NCI-H1417 treated with DMSO at 0.1 percent for 48 hours (cell line): ENCODE data around the gene OR6S1.
"Not testable (repeated sequence)": the region's sequence is repeated elsewhere in the genome, so short reads cannot be mapped to it uniquely, and the experiment has no call there.

Source experiments
- DNase-seq: peaks from one replicate; lab custom pipeline; 2025; lab: John Stamatoyannopoulos, UW

The OR6S1 gene

DNA sequence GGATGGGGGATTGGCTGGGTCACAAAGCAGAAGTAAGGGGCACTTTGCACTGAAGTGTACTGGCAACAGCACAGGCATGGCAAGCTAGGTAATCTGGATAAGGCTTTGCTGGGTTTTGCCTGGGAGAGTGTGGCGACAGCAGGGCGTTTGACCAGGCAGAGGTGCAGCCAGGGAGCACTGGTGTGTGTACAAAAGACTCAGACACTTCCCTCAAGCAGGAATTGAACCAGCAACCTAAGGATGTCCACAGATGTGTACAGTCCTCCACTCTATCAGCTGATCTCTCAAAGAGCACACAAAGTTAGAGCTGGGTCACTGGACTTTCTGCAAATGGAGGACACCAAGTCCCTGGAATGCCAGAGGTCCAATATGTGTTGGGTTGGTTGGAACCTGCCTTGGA lies 27.5 kb upstream of the OR6S1 start:
- no peak for DNase-seq

DNA sequence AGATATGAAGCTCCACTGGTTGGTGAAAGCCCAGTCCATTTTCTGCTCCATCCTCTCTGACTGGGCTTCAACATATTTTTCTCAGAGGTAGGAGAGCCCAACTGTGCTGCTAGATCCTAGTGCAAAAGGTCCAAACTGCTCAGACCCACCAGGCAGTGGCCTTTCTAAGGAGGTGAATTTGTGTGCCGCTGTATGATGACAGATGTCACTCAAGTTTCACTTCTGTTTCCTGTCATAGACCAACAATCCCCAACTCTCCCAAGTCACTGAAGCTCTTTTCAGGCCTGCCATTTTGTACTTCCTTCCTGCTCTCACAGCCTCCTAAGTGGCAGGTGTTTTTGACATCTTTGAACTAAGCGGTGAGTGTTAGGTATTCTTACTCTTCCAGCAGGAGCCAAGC lies 26.5 kb upstream of the OR6S1 start:
- DNase-seq, result no peak

DNA sequence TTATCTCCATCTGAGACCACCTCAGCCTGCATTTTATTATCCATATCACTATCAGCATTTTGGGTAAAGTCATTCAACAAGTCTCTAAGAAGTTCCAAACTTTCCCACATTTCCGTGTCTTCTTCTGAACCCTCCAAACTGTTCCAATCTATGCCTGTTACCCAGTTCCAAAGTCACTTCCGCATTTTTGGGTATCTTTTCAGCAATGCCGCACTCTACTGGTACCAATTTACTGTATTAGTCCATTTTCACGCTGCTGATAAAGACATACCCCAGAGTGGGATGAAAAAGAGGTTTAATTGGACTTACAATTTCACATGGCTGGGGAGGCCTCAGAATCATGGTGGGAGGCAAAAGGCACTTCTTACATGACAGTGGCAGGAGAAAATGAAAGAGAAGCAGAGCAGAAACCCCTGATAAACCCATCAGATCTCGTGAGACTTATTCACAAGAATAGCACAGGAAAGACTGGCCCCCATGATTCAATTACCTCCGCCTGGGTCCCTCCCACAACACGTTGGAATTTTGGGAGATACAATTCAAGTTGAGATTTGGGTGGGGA lies 25.0 kb upstream of the OR6S1 start:
- not testable (repeated sequence) for DNase-seq

DNA sequence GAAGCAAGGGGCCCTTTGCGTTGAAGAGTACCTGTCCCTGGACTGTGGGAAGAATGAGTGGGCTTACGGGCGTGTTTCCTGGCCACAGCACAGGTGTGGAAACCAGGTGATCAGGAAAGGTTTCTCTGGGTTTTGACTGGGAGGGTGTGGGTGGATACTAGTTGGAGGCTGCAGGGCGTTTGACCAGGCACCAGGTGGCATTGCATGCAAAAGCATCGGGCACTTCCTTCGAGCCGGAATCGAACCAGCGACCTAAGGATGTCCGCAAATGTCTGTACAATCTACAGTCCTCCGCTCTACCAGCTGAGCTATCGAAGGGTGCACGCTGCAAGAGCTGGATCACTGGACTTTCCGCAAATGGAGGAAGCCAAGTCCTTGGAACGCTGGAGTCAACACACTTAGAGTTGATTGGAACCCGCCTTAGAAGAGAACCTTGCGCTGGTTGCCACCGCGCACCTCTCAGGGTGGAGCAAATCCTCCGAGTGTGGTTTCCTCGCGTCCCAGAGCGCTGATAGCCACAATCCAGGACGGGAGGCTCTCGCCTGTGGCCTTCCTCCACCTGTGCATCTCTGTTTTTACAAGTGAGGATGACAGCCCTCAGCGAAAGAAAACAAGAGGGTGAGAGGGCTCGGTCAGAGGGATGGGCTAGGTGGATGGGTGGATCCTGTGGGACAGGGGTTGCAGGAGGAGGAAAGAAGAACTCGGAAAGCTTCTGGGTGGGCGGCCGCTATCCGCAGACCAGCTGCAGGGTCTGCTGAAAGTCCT lies 21.7 kb upstream of the OR6S1 start:
- DNase-seq, result no peak

DNA sequence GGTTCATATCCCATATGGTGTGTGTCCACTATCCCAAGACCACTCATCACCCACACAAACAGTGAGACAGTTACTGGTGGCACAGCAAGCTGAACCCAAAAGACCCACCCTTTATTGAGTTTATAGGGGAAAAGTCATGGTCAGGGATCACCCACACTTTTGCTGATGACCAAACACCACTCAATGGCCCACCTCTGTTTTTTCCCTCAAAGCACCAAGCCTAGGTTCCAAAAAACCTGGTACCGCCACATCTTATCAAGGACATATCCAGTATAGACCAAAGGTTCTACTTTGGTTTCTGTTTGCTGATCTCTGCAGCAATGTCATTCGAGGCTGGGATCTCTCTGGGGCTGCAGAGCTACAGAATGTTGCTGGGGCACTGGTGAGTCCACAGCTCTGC lies 19.7 kb upstream of the OR6S1 start:
- DNase-seq, result no peak

DNA sequence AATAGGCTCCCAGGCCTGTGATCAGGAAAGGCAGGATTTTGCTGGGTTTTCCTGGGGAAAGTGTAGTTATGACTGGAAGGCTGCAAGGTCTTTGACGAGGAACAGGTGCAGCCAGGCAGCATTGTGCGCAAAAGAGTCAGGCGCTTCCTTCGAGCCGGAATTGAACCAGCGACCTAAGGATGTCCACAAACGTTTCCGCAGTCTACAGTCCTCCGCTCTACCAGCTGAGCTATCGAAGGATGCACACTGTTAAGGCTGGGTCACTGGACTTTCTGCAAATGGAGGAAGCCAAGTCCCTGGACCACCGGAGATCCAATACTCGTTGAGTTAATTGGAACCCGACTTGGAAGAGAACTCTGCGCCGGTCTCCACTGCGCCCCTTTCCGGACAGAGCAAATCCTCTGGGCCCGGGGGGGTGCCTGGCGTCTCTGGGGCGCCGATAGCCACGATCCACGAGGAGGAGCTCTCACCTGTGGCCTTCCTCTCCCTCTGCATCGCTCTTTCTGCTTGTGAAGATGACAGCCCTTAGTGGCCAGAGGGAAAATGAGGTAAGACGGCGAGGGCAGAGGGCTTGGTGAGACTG lies 18.4 kb upstream of the OR6S1 start:
- no peak for DNase-seq

DNA sequence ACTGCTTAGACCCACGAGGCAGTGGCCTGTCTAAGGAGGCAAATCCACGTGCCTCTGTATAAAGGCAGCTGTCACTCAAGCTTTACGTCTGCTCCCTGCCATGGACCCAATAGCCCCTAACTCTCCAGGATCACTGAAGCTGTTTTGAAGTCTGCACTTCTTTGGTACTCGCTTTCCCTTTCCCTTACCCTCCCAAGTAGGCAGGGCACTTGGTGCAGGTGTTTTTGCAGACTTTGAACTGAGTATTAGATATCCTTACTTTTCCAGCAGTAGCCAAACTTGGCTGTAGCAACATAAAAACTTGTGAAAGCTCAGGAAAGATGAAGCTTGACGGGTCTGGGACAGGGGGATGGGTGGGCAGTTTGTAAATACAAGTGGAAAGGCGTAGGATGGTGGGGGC lies 17.8 kb upstream of the OR6S1 start:
- DNase-seq, result no peak

DNA sequence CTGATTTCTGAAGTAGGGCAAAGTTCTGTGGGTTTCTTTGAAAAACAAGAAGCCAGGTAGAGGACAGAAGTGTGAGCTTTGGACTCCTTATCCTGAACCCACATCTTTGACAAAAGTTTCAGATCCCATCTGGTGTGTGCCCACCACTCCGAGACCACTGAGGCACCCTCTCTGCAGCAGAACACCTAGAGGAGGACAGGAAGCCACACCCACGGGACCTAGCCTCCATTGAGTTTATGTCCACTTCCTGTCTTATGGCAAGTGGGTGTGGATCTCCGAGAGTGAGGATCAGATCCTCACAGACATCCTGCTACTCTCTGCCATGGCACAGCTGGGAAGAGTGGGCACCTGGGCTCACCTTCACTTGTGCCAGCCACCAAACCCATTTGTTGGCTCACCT lies 16.8 kb upstream of the OR6S1 start:
- DNase-seq, result no peak

DNA sequence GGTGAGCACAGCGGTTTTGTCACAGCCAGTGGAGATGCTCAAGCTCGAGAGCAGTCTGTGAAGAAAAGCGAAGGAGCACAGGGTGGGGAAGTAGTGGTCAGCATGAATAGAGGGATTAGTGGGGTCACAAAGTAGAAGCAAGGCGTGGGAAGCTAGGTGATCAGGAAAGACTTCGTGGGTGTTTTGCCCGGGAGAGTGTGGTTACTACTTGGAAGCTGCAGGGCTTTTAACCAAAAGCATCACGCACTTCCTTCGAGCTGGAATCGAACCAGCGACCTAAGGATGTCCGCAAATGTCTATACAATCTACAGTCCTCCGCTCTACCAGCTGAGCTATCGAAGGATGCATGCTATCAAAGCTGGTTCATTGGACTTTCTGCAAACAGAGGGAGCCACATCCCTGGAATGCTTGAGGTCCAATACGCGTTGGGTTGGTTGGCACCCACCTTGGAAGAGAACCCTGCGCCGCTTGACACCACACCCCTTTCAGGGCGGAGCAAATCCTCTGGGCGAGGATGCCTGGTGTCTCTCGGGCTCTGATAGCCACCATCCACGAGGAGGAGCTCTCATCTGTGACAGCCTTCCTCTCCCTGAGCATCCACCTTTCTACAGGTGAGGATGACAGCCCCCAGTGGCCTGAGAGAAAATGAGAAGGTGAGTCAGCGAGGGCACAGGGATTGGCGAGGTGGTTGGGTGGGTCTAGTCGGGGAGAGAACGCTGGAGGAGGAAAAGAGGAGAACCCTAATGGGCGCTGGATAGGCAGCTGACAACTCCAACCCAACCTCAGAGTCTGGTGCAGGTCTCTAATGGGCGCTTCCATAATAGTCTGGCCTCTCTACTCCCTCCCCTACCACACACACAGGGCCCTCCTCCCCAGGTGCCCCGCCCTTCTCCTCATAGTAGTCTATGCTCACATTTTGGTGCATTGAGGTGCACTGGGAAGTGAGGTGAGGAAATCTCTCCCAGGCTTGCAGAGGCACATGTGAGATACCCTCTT lies 16.0 kb upstream of the OR6S1 start:
- no peak for DNase-seq

DNA sequence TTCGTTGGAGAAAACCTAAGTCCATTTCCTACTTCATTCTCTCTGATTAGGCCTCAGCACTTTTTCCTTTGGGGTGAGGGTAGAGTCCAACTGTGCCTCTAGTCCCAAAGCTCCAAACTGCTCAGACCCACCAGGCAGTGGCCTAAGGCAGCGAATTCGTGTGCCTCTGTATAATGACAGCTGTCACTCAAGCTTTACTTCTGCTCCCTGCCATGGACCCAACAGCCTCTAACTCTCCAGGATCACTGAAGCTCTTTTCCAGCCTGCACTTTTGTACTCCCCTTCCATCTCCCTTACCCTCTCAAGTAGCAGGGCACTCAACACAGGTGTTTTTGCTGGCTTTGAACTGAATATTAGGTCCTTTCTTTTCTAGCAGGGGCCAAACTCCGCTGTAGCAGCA lies 14.8 kb upstream of the OR6S1 start:
- no peak for DNase-seq

DNA sequence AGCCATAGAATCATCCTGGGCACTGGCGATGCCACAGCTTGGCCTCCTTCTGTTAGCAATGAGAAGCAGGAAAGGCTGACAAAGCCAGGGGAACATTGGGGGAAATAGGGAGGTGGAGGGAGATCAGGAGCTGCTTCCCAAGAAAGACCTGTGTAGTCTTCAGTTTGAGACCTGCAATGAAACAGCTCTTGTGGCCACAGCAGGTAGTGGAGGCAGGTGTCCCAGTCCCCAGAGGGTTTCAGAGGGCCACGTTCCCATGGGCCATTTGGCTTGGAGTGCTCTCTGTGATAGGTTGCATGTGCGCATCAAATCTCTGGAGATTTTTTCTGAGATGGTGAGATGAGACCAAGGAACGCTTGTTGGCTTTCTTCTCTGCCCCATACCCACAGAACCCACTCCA lies 14.4 kb upstream of the OR6S1 start:
- no peak for DNase-seq

DNA sequence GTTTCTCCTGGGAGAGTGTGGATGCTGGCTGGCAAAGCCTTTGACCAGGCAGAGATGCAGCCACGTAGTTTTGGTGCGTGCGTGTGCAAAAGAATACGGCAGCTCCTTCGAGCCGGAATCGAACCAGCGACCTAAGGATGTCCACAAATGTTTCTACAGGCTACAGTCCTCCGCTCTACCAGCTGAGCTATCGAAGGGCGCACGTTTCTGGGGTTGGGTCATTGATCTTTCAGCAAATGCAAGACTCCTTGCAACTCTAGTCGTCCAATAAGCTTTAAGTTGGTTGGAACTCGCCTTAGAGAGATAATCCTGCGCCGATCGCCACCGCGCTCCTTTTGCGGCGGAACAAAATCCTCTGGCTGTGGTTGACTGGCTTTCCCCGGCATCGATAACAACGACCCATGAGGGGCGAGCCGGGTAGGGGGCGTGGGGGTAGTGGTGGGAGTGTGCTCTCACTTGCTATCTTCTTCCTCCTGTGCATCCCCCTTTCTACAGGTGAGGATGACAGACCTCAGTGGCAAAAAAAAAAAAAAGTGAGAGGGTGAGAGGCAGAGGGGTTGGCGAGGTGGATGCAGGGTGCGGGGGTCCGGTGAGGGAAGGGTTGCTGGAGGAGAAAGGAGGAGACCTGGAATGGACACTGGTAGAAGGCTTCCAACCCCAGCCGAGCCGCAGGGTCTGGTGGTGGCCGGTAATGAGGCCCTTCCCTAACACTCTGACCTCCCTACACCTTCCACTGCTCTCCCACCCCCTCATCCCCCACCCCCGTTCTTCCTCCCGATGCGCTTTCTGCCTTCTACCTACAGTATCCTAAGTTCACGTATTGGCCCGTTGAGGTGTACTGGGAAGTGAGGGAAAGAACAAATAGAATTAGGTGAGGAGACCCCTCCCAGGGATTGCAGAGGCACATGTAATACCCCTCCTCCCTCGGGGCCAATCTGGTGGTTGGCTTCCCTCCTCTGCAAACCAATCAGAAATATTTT lies 11.8 kb upstream of the OR6S1 start:
- DNase-seq, result no peak

DNA sequence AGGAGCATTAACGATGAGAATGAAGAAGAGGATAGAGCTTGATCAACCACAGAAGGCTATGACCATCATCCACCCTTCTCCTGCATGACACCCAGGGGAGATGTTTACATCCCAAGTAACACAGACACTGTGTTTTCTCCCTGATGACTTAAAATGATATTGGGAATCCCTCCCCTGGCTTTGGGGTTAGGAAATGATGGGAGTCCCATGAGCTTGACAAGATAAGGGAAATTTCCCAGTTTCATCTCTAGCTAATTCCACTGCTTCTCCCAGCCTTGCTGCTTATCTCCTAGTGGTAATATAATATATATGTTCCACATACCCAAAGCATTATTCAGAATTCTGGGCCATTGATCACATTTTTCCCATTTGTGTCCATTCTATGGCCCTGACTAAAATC lies 4.0 kb upstream of the OR6S1 start:
- no peak for DNase-seq

DNA sequence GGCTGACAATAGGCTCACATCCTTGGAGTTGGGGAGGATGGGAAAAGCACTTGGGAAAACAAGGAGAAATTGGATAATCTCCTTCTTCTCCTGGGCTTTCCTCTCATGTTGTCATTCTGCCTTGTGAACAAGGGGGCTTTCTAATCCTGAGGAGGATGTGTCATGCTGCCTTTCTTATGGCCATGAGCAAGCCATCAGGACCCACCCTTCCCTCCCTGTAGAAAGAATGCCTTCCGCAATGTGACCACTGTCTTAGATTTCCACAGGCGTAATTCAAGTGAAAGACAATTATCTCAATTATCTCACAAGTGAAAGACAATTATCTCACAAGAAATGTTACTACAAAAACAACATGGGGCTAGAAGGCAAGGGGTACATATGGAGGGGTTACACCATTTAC lies 3.0 kb upstream of the OR6S1 start:
- DNase-seq, result no peak

DNA sequence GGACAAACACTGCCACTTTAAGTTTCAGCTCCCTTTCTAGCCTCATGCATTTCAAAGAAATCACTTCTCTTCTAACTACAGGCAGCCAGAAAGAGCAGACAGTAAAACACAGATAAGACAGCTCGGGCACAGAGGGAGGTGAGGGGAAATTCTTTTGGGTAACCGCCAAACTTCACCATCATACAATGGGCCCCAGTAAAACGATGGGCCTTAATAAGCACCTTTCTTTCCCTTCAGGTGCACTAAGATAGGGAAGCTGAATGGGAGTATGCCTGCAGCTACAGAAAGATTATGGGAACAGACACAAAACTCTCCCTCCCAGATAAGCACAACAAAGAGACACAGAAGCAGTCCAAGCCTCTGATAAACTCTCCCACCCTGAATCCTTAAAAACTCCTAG lies 1.3 kb upstream of the OR6S1 start:
- DNase-seq, result not testable (repeated sequence)

DNA sequence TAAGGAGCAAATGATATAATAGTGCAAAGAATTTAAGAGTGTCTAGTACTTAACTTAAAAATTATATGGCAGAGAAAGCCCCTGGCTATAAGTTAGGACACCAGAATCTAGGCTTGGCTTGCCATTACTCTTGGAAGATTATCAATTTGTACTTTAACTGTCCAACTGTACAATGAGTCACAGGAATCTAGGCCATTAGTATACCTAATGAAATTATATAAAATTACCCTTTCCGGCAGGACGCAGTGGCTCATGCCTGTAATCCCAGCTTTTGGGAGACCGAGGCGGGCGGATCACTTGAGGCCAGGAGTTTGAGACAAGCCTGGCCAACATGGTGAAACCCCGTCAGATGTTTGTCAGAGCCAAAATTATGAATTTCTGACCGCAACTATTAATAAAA lies 691 bp upstream of the OR6S1 start:
- no peak for DNase-seq

DNA sequence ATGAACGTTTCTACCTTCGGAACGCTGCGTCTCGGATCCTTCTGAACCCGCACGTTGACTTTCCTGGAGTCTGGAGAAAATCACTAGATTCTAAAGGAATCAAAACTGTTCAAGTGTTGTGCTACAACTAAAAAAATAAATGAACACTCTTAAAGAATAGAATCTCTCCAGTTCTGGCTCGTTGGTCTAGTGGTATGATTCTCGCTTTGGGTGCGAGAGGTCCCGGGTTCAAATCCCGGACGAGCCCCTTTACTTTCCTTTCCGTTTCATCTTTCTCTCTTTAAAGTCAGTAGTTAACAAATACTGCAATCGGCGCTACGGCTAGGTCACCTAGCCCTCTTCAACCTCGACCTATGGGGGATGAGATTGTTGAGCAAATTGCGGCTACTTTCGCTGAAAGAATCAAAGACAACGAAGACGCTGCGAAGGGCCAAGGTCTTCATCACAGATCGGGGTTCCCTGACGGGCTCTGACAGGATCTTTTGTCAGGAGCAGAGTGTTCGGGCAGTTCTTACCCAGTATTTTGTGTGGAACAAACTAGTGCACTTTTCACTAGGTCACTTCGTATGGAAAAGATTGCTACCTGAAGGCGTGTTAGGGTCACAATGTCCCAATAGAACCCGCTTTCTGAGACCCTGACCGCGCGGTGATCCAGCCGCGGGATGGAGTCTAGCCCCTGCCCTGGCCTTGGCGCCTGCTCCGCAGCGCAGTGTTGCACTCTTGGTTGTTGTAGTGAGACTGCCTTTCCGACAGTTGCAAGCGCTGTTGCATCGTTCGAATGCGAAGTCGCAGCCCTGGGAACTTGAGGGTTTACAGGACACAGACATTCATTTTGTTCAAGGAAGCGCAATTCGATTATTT lies 8.4 kb downstream of the OR6S1 start:
- DNase-seq, result no peak

DNA sequence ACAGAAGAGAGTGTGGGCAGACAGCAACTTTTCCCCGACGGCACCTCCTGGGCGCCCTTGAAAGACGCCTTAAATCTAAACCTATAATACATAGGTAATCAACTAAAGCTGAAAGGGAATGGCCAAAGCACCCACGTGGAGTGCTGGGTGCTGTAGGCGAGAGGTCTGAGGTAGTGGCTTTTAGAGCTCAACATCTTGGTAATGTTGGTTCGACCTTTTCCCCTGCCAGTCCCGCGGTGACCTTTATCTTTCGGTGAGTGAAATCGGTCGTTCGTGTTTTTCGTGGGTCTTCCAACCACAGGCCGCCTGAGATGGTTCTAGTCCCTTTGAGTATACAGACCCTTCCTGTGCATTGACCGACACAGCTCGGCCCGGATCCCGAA lies 9.1 kb downstream of the OR6S1 start:
- DNase-seq, result no peak

DNA sequence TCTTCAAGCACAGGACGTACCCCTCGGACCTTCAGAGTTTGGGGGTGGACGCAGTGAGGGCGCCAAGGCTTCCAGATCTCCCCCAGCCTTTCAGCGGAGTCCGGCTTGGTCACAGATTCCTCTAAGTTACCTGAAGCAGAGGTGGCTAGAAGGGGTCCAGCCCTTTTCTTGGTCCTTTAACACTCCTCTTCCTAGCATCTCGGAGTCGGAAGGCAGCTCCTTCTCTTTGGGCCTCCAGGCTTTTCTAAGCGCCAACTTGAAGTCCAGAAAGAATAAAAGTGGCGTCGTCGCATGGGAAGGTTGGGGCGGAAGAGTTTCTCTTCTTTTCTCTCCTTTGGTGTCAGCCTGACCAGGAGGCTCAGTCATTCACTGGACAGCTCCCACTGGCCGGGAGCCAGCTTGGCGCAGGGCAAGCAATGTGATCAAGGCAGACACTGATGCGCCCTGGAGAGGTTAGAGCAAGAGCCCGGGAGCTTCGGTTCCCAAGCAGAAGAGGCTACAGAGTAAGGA lies 9.6 kb downstream of the OR6S1 start:
- DNase-seq, result no peak
